Gastroesophageal sphincter (tissue), 4 donors: ENCODE data around the gene TPP1. TPM values are rescaled to one million over a fixed set of nuclear protein-coding genes. Genes with fewer than 3 reads are reported as not detected.

Source experiments
- ATAC-seq: fragments of 150-250 bp; one replicate; pipeline ENCODE4 v1.9.1; 2016; ENCODE audit warnings: mild to moderate bottlenecking, moderate library complexity
- H3K27ac ChIP-seq, 4 donors: fragments of 200-600 bp; sonication (generic) in 3 of 4; 1 replicate in 3 of 4; 2 replicates in 1 of 4; pipeline ENCODE4 v1.5.1; 2016 to 2019
- H3K27me3 ChIP-seq: fragments of 200-600 bp; sonication (generic); one replicate; pipeline ENCODE4 v1.5.1; 2019
- H3K36me3 ChIP-seq, 2 donors: fragments of 200-600 bp; sonication (generic); one replicate each; pipeline ENCODE4 v1.5.1; 2019; ENCODE audit warnings: control low read depth in 1 of 2
- H3K4me1 ChIP-seq, 3 donors: fragments of 200-600 bp; sonication (generic); 1 replicate in 2 of 3; 2 replicates in 1 of 3; pipeline ENCODE4 v1.5.1; 2016 to 2019; ENCODE audit warnings: control low read depth in 2 of 3
- H3K4me3 ChIP-seq, 2 donors: fragments of 200-600 bp; sonication (generic); one replicate each; pipeline ENCODE4 v1.5.1; 2019; ENCODE audit warnings: mild to moderate bottlenecking in 1 of 2, moderate library complexity in 1 of 2
- H3K9me3 ChIP-seq, 3 donors: fragments of 200-600 bp; sonication (generic); one replicate each; pipeline ENCODE4 v1.5.1; 2017 to 2019; ENCODE audit warnings: control low read depth in 2 of 3
- CTCF ChIP-seq, 4 experiments: fragments of 200-600 bp in 2 of 4; fragments of 450-650 bp in 2 of 4; sonication (generic) in 1 of 4; IDR thresholded peaks; one replicate each; pipeline ENCODE4 v1.5.1; 2017 to 2019; ENCODE audit warnings: antibody characterized with exemption in 4 of 4, mild to moderate bottlenecking in 2 of 4, moderate library complexity in 2 of 4
- EP300 ChIP-seq: sonication (generic); formaldehyde crosslinking; IDR thresholded peaks from one replicate; pipeline ENCODE4 v1.6.1; 2017; ENCODE audit warnings: antibody characterized with exemption, mild to moderate bottlenecking
- POLR2A ChIP-seq, 2 donors: fragments of 450-650 bp; IDR thresholded peaks; one replicate each; pipeline ENCODE4 v1.6.1; 2017; ENCODE audit warnings: antibody characterized with exemption in 2 of 2, mild to moderate bottlenecking in 2 of 2, moderate library complexity in 1 of 2
- POLR2AphosphoS5 ChIP-seq: sonication (generic); formaldehyde crosslinking; IDR thresholded peaks from one replicate; pipeline ENCODE4 v1.6.1; 2017; ENCODE audit warnings: antibody characterized with exemption
- WGBS, 2 donors: methylation state at CpG; one replicate each; pipeline ENCODE4 v1.1.5; 2018; ENCODE audit warnings: low coverage in 1 of 2; 5-methylcytosine and 5-hydroxymethylcytosine counted together
- total RNA-seq, 4 donors: library from RNA; depleted of rRNA; stranded (reverse); fragments of >200 nt; gene quantifications; one replicate each; pipeline ENCODE4 v1.1.0, GENCODE V29; 2016

TPP1 gene
- total RNA-seq, 4 donors from 2014 or later, result 67.6 to 84.4 (median 76.9) TPM

- Histone ChIP-seq H3K27ac (no peak overlapping the region), H3K9me3 (peaks cover 0 to 18% (median 0%) of the 10 kb centered on the region in 3 donors), H3K4me1 (peaks cover 0 to 15% (median 0%) of the 10 kb centered on the region in 3 donors), H3K36me3 (peaks cover 0 to 15% of the 10 kb centered on the region in 2 donors), H3K27me3 (no peaks in the 10 kb centered on the region), H3K4me3 (no peak overlapping the region)
- ATAC-seq, result no peak
- TF ChIP-seq EP300, result no peak
- no peak for TF ChIP-seq POLR2AphosphoS5
- TF ChIP-seq POLR2A (IDR thresholded peaks at IDR 0.05), result no peak
- no peak for TF ChIP-seq CTCF (IDR thresholded peaks at IDR 0.05)
- 93 to 100% methylated on average over 3 to 4 of the region's 4 CpGs for WGBS, 2 donors
These were observed 34.7 kb downstream of the TPP1 start for GRCh38 chr11:6584528-6584927.

GRCh38 chr11:6583584-6583983 lies 35.6 kb downstream of the TPP1 start:
- 100% methylated on average over 1 of the region's 1 CpG for WGBS, 2 donors
- H3K27me3 ChIP-seq, result no peaks in the 10 kb centered on the region
- peaks cover 0 to 12% of the 10 kb centered on the region in 2 donors for H3K36me3 ChIP-seq
- H3K4me3 ChIP-seq, result no peak overlapping the region
- TF ChIP-seq EP300, result no peak
- TF ChIP-seq POLR2AphosphoS5, result no peak
- no peak for TF ChIP-seq CTCF (IDR thresholded peaks at IDR 0.05)
- TF ChIP-seq POLR2A (IDR thresholded peaks at IDR 0.05), result no peak
- H3K27ac ChIP-seq, result no peak overlapping the region
- no peak for ATAC-seq
- peaks cover 0 to 15% (median 0%) of the 10 kb centered on the region in 3 donors for H3K4me1 ChIP-seq
- peaks cover 0 to 18% (median 0%) of the 10 kb centered on the region in 3 donors for H3K9me3 ChIP-seq

GRCh38 chr11:6579681-6580080 lies 39.5 kb downstream of the TPP1 start:
- TF ChIP-seq POLR2A (IDR thresholded peaks at IDR 0.05), result no peak
- no peak for TF ChIP-seq CTCF (IDR thresholded peaks at IDR 0.05)
- no peak for TF ChIP-seq EP300
- no peak for TF ChIP-seq POLR2AphosphoS5
- Histone ChIP-seq H3K4me3 (no peak overlapping the region), H3K27ac (no peak overlapping the region), H3K27me3 (no peaks in the 10 kb centered on the region), H3K9me3 (peaks cover 0 to 18% (median 0%) of the 10 kb centered on the region in 3 donors), H3K4me1 (peaks cover 3 to 26% (median 10%) of the 10 kb centered on the region in 3 donors), H3K36me3 (peaks cover 0 to 7% of the 10 kb centered on the region in 2 donors)
- 70% methylated on average over 2 of the region's 2 CpGs; no CpG with 5 or more reads in 1 of the 2 donors for WGBS, 2 donors
- no peak for ATAC-seq

- H3K4me3 ChIP-seq, result no peak overlapping the region
- no peak for ATAC-seq
- peaks cover 3 to 26% (median 10%) of the 10 kb centered on the region in 3 donors for H3K4me1 ChIP-seq
- H3K36me3 ChIP-seq, result peaks cover 0 to 7% of the 10 kb centered on the region in 2 donors
- TF ChIP-seq POLR2AphosphoS5, result no peak
- TF ChIP-seq POLR2A (IDR thresholded peaks at IDR 0.05), result no peak
- TF ChIP-seq EP300, result no peak
- TF ChIP-seq CTCF (IDR thresholded peaks at IDR 0.05), result no peak
- H3K27ac ChIP-seq, result no peak overlapping the region
- no peaks in the 10 kb centered on the region for H3K27me3 ChIP-seq
- WGBS, 2 donors, result 67% methylated on average over 1 of the region's 1 CpG; no CpG with 5 or more reads in 1 of the 2 donors
- H3K9me3 ChIP-seq, result peaks cover 0 to 2% (median 0%) of the 10 kb centered on the region in 3 donors
These were observed 41.1 kb downstream of the TPP1 start for GRCh38 chr11:6578134-6578533.
